GM19099 (cell line): Measurements from ENCODE around the gene ARHGEF40.

Source experiments
- POLR2A ChIP-seq: IDR thresholded peaks from 3 replicates; pipeline ENCODE4 v1.6.1; 2011; ENCODE audit warnings: low read depth; ENCODE audit not compliant: insufficient read length; ENCODE audit errors: extremely low read depth

ARHGEF40 gene

GRCh38 chr14:21034707-21035106 is 35.4 kb upstream of the ARHGEF40 start, which contains the start of gene RNASE13:
RNASE13 (minus strand) TSS chr14:21034807; CDS start chr14:21034288, 519 bp downstream.
- no peak for TF ChIP-seq POLR2A

- no peak for TF ChIP-seq POLR2A
Observed at GRCh38 chr14:21036751-21037150, 33.4 kb upstream of the ARHGEF40 start.

GRCh38 chr14:21037156-21037555 is 32.9 kb upstream of the ARHGEF40 start:
- no peak for TF ChIP-seq POLR2A

DNA sequence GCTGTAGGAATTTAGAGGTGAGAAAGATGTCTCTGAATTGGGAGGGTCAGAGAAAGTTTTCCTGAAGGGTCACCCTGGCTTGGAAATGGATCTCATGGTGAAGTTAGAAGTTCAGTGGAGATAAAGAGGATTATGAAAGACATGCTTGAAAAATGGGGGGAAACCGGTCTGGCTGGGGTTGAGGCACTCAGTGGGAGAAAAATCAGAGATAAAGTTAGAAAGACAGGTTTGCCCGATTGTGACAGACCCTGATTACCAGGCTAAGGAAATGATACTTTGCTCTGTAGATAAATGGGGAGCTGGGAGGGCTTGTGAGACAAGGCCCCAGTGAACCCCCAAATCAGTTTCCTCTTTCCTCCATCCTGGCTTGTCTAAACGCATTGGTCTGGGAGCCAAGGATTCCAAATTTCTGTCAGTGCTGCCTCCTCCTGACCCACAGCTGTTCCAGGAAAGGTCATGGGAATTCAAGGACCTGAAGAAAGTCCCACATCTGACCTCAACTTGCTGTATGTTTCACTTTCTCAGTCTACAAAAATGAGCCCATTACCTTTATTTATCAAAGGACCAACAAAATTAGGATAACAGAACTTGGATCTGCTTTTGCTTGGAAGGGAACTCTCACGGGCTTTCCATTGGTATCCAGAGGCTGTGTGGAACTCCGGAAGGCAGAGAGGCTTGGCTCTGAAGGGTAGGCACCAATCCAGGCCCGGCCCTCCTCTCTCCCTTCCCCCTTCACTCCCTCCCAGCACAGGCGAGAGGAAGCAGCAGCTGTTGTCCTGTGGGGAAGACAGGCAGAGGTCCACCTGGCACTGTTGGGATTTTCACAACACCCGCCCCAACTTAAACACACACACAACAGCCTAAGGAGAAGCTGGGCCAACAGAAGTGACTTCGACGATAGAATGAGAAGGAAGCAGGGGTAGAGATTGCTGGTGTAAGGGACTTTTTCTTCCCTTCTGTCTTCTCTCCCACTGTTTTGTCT is 31.4 kb upstream of the ARHGEF40 start:
- TF ChIP-seq POLR2A: no peak

- no peak for TF ChIP-seq POLR2A
Observed at GRCh38 chr14:21039585-21040369, 30.3 kb upstream of the ARHGEF40 start.

GRCh38 chr14:21040370-21040925 is 29.7 kb upstream of the ARHGEF40 start:
- no peak for TF ChIP-seq POLR2A

- no peak for TF ChIP-seq POLR2A
Observed at GRCh38 chr14:21041676-21042433, 28.2 kb upstream of the ARHGEF40 start, which contains the start of gene RNASE7. RNASE7 (plus strand) TSS chr14:21042362; CDS start chr14:21042993, 631 bp downstream.

DNA sequence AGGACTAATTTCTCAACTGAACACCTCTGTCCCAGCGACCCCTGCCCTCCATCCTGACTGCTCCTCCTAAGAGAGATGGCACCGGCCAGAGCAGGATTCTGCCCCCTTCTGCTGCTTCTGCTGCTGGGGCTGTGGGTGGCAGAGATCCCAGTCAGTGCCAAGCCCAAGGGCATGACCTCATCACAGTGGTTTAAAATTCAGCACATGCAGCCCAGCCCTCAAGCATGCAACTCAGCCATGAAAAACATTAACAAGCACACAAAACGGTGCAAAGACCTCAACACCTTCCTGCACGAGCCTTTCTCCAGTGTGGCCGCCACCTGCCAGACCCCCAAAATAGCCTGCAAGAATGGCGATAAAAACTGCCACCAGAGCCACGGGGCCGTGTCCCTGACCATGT is 27.2 kb upstream of the ARHGEF40 start:
- TF ChIP-seq POLR2A: no peak

DNA sequence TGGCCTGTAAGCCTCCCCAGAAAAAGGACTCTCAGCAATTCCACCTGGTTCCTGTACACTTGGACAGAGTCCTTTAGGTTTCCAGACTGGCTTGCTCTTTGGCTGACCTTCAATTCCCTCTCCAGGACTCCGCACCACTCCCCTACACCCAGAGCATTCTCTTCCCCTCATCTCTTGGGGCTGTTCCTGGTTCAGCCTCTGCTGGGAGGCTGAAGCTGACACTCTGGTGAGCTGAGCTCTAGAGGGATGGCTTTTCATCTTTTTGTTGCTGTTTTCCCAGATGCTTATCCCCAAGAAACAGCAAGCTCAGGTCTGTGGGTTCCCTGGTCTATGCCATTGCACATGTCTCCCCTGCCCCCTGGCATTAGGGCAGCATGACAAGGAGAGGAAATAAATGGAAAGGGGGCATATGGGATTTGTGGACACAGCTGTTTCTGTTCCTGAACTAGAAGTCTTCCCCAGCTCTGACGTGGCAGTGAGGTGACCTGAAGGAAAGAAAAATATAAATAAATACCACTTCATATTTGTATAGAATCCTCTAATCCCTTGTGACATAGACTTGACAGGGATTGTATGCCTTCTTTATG is 26.6 kb upstream of the ARHGEF40 start:
- no peak for TF ChIP-seq POLR2A

DNA sequence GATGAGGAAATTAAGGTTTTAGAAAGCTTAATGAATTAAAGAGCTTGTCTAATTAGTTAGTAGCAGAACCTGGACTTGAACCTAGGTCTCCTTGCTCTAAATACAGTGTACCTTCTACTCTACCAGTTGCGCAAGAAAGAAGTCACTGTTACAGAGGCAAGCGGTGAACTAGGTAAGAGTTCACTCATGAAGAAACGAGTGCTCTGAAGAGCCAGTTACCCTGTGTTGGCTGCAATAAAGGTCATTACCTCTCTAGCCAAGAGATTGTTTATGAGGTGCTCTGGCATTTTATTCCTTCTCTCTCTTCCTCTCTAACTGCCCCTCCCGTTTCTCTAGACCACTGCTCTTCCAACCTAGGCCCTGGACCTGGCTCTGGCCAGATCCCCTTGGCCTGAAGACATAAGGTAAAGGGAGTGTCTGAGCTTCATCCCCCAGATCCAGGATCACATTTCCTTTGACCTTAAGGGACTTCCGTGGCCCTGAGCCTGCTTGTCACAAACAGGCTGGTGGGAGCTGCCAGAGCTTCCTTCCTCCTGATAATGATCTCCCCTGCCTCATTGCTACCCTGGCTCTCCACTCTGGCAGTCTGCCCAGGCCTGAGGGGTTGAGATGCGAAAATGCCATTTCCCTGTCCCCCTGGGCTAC is 26.0 kb upstream of the ARHGEF40 start:
- TF ChIP-seq POLR2A: no peak

- no peak for TF ChIP-seq POLR2A
Observed at GRCh38 chr14:21047378-21047781, 22.7 kb upstream of the ARHGEF40 start.

DNA sequence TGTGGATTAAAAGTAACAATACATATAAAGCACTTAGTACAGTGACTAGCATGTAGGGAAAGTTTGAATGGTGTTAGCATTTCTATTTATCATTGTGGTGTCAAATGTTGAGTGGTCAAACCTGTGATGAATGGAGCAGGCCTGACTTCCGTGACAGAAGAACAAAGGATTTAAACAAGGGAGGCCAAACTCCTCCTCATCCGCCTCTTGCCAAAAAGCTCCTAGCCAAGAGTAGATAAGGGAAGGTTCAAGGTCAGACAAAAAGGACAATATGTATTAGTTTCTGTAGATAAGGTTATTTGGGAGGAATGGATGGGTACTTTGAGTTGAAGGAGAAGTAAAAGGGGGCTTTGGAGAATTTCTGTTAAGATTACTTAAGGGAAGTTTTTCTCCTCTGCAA is 21.5 kb upstream of the ARHGEF40 start:
- no peak for TF ChIP-seq POLR2A

- TF ChIP-seq POLR2A: no peak
Observed at GRCh38 chr14:21049271-21049673, 20.8 kb upstream of the ARHGEF40 start.

DNA sequence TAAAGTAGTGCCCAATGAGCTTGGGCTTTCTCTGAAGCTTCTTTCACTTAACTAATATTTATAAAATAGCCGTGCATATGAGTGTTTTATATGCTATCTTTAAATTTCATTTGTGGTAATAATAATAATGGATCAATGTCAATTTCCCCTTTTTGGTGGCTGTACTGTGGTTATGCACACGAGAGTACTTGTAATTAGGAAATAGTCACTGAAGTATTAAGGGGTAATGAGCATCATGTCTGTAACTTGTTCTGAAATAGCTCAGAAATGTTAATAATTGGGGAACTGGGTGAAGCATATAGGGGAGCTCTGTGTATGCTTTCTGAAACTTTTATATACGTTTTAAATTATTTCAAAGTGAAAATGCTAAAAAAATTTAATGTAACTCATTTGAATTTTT is 19.5 kb upstream of the ARHGEF40 start:
- TF ChIP-seq POLR2A: no peak
